Measurements from ENCODE around the gene CACNA1D.

- TF ChIP-seq CTCF (IDR thresholded peaks at IDR 0.05; ENCODE audit: insufficient read depth, low read length, poor library complexity, severe bottlenecking) (no peak), EZH2phosphoT487 (conservative IDR thresholded peaks at IDR 0.05; ENCODE audit: low read length) (no peak)
Measured at GRCh38 chr3:53716998-53717397, 222.6 kb downstream of the CACNA1D start.

All from SU-DHL-6 (cell line).